ENCODE measurements around the gene SP110. TPM values are rescaled to one million over a fixed set of nuclear protein-coding genes. Genes with fewer than 3 reads are reported as not detected.

Gene SP110
- total RNA-seq, 2 experiments from 2014 or later, result 59.4 to 63.7 TPM

DNA sequence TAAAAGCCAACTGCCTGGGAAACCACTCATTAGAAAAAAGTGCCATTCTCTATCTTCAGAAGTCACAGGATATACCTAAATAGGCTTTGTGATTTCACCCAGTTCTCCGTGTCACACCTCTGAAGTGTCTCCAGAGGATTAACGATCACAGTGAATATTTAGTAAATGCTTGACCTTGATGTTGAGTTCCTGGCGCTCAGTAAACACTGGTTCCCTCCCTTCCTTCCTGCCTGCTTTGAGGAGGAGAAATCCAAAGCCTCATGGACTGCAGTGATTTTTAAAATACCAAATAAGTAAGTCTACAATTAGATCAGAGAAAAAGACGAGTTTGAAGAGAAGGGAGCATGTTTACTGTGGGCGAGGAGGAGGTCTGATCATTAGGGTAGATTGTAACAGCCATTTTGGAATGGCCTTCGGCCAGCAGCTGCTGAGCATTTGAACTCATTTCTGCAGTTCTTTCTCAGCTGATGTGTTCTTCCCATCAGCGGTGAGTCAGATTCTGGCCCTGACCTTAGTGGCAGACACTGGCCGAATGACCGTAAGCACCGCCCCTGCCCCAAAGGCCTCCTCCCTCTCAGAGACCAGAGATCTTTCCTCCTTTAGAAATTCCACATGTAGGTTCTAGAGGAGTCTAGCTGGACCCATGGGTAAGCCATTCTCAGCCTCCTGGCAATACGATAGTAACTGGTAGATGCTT, 89.0 kb downstream of the SP110 start:
- H3K36me3 ChIP-seq (ENCODE audit: insufficient read depth, low read length), result no peaks in the 10 kb centered on the region
- H3K9me3 ChIP-seq (ENCODE audit: control insufficient read depth in 1 of 2, insufficient read depth in 1 of 2, low read length in 2 of 2), result peaks cover 10 to 13% of the 10 kb centered on the region in 2 experiments
- H3K27me3 ChIP-seq (ENCODE audit: control insufficient read depth in 1 of 2, insufficient read depth in 2 of 2, low read length in 2 of 2), result no peaks in the 10 kb centered on the region
- Mint-ChIP-seq H3K27me3 (no peaks in the 10 kb centered on the region), H3K36me3 (ENCODE audit: low read depth) (no peaks in the 10 kb centered on the region), H3K27ac (no peak overlapping the region), H3K9me3 (peaks cover 2% of the 10 kb centered on the region), H3K4me3 (no peak overlapping the region), H3K4me1 (ENCODE audit: low read depth) (peaks cover 5% of the 10 kb centered on the region)
- DNase-seq (no peak), ATAC-seq (ENCODE audit: poor library complexity) (no peak)
- ChIA-PET POLR2A (no interaction called here), CTCF (no interaction called here)
- intact Hi-C loops (cut with DNase I, micrococcal nuclease), result no loop called here
- no peaks in the 10 kb centered on the region for H3K4me1 ChIP-seq (ENCODE audit: insufficient read depth, low read length)
- no peak for TF ChIP-seq CTCF (IDR thresholded peaks at IDR 0.05)
- no peak overlapping the region for H3K4me3 ChIP-seq (ENCODE audit: low read length)
- no peak overlapping the region for H3K27ac ChIP-seq (ENCODE audit: low read depth in 1 of 2, low read length in 2 of 2)

GRCh38 chr2:230129343-230129742, 90.4 kb downstream of the SP110 start:
- Histone ChIP-seq H3K4me1 (ENCODE audit: insufficient read depth, low read length) (peaks cover 6% of the 10 kb centered on the region), H3K27ac (ENCODE audit: low read depth in 1 of 2, low read length in 2 of 2) (no peak overlapping the region), H3K27me3 (ENCODE audit: control insufficient read depth in 1 of 2, insufficient read depth in 2 of 2, low read length in 2 of 2) (peaks cover 0 to under 1% of the 10 kb centered on the region in 2 experiments), H3K4me3 (ENCODE audit: low read length) (no peak overlapping the region), H3K36me3 (ENCODE audit: insufficient read depth, low read length) (no peaks in the 10 kb centered on the region), H3K9me3 (ENCODE audit: control insufficient read depth in 1 of 2, insufficient read depth in 1 of 2, low read length in 2 of 2) (peaks cover 7 to 10% of the 10 kb centered on the region in 2 experiments)
- Mint-ChIP-seq H3K36me3 (ENCODE audit: low read depth) (no peaks in the 10 kb centered on the region), H3K4me1 (ENCODE audit: low read depth) (peaks cover 19% of the 10 kb centered on the region), H3K9me3 (peaks cover 2% of the 10 kb centered on the region), H3K4me3 (no peak overlapping the region), H3K27ac (no peak overlapping the region), H3K27me3 (no peaks in the 10 kb centered on the region)
- no peak for ATAC-seq (ENCODE audit: poor library complexity)
- intact Hi-C loops (cut with DNase I, micrococcal nuclease), result no loop called here
- DNase-seq, result no peak
- TF ChIP-seq CTCF (IDR thresholded peaks at IDR 0.05), result no peak
- ChIA-PET POLR2A (interaction anchor here (0.6 kb wide), 1 partner anchor 1184 kb away, joined by 5 read pairs; no protein-coding TSS in a partner anchor), CTCF (interaction anchor here (1.2 kb wide), 1 partner anchor 10 kb away, joined by 3 read pairs; no protein-coding TSS in a partner anchor)

GRCh38 chr2:230128623-230129342, 91.0 kb downstream of the SP110 start:
- Histone ChIP-seq H3K36me3 (ENCODE audit: insufficient read depth, low read length) (no peaks in the 10 kb centered on the region), H3K4me1 (ENCODE audit: insufficient read depth, low read length) (peaks cover 6% of the 10 kb centered on the region), H3K9me3 (ENCODE audit: control insufficient read depth in 1 of 2, insufficient read depth in 1 of 2, low read length in 2 of 2) (peaks cover 1 to 5% of the 10 kb centered on the region in 2 experiments), H3K27ac (ENCODE audit: low read depth in 1 of 2, low read length in 2 of 2) (no peak overlapping the region), H3K27me3 (ENCODE audit: control insufficient read depth in 1 of 2, insufficient read depth in 2 of 2, low read length in 2 of 2) (peaks cover 0 to 4% of the 10 kb centered on the region in 2 experiments), H3K4me3 (ENCODE audit: low read length) (no peak overlapping the region)
- H3K27ac Mint-ChIP-seq, result no peak overlapping the region
- no peaks in the 10 kb centered on the region for H3K27me3 Mint-ChIP-seq
- H3K9me3 Mint-ChIP-seq, result peaks cover 2% of the 10 kb centered on the region
- POLR2A ChIA-PET, result interaction anchor here (0.6 kb wide), 1 partner anchor 1185 kb away, joined by 5 read pairs; no protein-coding TSS in a partner anchor
- H3K4me3 Mint-ChIP-seq, result no peak overlapping the region
- H3K36me3 Mint-ChIP-seq (ENCODE audit: low read depth), result no peaks in the 10 kb centered on the region
- ATAC-seq (ENCODE audit: poor library complexity), result no peak
- no peak for TF ChIP-seq CTCF (IDR thresholded peaks at IDR 0.05)
- CTCF ChIA-PET, result interaction anchor here (1.0 to 1.2 kb wide), 2 partner anchors 10 to 31 kb away, joined by 3 to 4 read pairs; no protein-coding TSS in a partner anchor
- intact Hi-C loops (cut with DNase I, micrococcal nuclease), result no loop called here
- H3K4me1 Mint-ChIP-seq (ENCODE audit: low read depth), result peaks cover 23% of the 10 kb centered on the region
- DNase-seq, result no peak

Measured in CD4-positive, alpha-beta T cell (primary cell).